WTC11 (cell line): ENCODE results near the gene NUP214.

Experiments
- CREB1 ChIP-seq: sonication (generic); formaldehyde crosslinking; IDR thresholded peaks from 2 replicates; pipeline ENCODE4 v1.8.0; 2023; ENCODE audit warnings: mild to moderate bottlenecking, missing genetic modification reagents
- CREM ChIP-seq: sonication (generic); formaldehyde crosslinking; IDR thresholded peaks from 2 replicates; pipeline ENCODE4 v1.8.1; 2022; ENCODE audit warnings: mild to moderate bottlenecking, missing genetic modification reagents, moderate library complexity
- EMX1 ChIP-seq: fragments of 250-450 bp; sonication (Bioruptor Pico); IDR thresholded peaks from 2 replicates; pipeline ENCODE4 v1.8.0; 2021; ENCODE audit warnings: mild to moderate bottlenecking
- FOXK1 ChIP-seq: sonication (generic); formaldehyde crosslinking; IDR thresholded peaks from 2 replicates; pipeline ENCODE4 v1.8.0; 2022; ENCODE audit warnings: mild to moderate bottlenecking, moderate library complexity, missing genetic modification reagents
- FOXP1 ChIP-seq: sonication (generic); formaldehyde crosslinking; IDR thresholded peaks from 2 replicates; pipeline ENCODE4 v1.8.0; 2022; ENCODE audit warnings: missing genetic modification reagents, mild to moderate bottlenecking, moderate library complexity, borderline replicate concordance
- JUN ChIP-seq: sonication (generic); formaldehyde crosslinking; IDR thresholded peaks from 2 replicates; pipeline ENCODE4 v1.8.0; 2023; ENCODE audit warnings: mild to moderate bottlenecking, missing genetic modification reagents
- KAT7 ChIP-seq: sonication (generic); formaldehyde crosslinking; IDR thresholded peaks from 2 replicates; pipeline ENCODE4 v1.8.1; 2023; ENCODE audit warnings: missing genetic modification reagents, mild to moderate bottlenecking, borderline replicate concordance
- NFYB ChIP-seq: sonication (generic); formaldehyde crosslinking; conservative IDR thresholded peaks from 2 replicates; pipeline ENCODE4 v1.8.0; 2022; ENCODE audit warnings: low read depth, missing genetic modification reagents
- TCF7 ChIP-seq: sonication (generic); formaldehyde crosslinking; IDR thresholded peaks from 2 replicates; pipeline ENCODE4 v1.8.0; 2022; ENCODE audit warnings: mild to moderate bottlenecking, low read depth, missing genetic modification reagents, moderate library complexity
- ZNF263 ChIP-seq: sonication (generic); formaldehyde crosslinking; IDR thresholded peaks from 2 replicates; pipeline ENCODE4 v1.8.1; 2022; ENCODE audit warnings: low read depth, mild to moderate bottlenecking, moderate library complexity, missing genetic modification reagents
- TF ChIP-seq, protein P1 (sequence below): sonication (generic); formaldehyde crosslinking; IDR thresholded peaks from 2 replicates; pipeline ENCODE4 v1.8.1; 2023; ENCODE audit warnings: mild to moderate bottlenecking, missing genetic modification reagents, moderate library complexity
- TF ChIP-seq, protein P2 (sequence below): fragments of 200-600 bp; IDR thresholded peaks from 2 replicates; pipeline ENCODE4 v1.8.0; 2022; ENCODE audit warnings: antibody characterized with exemption
- TF ChIP-seq, protein P3 (sequence below): sonication (generic); formaldehyde crosslinking; IDR thresholded peaks from 2 replicates; pipeline ENCODE4 v1.8.0; 2022; ENCODE audit warnings: mild to moderate bottlenecking, missing genetic modification reagents
- TF ChIP-seq, protein P4 (sequence below): sonication (generic); formaldehyde crosslinking; IDR thresholded peaks from 2 replicates; pipeline ENCODE4 v1.8.0; 2023; ENCODE audit warnings: mild to moderate bottlenecking, missing genetic modification reagents

DNA sequence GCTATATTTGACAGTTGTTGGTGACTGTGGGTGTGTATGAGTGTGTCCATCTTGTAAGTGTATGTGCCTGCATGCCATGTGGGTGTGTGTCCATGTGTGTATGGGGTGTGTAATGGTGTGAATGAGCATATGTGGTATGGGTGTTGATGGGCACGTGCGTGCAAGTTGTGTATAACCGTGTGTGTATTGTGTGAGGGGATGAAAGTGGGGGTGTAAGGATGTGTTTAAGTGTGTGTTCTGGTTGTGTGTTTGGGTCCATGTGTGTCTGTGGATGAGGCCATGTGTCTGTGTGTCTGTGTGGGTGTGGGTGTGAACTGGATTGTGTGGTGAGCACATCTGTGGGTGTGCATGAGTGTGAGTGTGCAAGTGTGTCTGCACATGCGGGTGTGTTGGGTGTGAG, 156.8 kb downstream of the NUP214 start:
- TF ChIP-seq ZNF263 (CRISPR knock-in tag) (no peak), KAT7 (CRISPR knock-in tag) (no peak), TCF7 (CRISPR knock-in tag) (no peak), EMX1 (no peak), CREB1 (CRISPR knock-in tag) (no peak), JUN (CRISPR knock-in tag) (no peak), CREM (CRISPR knock-in tag) (no peak), NFYB (CRISPR knock-in tag) (no peak), FOXK1 (CRISPR knock-in tag) (no peak), FOXP1 (CRISPR knock-in tag) (no peak)
- TF ChIP-seq, protein P1, sequence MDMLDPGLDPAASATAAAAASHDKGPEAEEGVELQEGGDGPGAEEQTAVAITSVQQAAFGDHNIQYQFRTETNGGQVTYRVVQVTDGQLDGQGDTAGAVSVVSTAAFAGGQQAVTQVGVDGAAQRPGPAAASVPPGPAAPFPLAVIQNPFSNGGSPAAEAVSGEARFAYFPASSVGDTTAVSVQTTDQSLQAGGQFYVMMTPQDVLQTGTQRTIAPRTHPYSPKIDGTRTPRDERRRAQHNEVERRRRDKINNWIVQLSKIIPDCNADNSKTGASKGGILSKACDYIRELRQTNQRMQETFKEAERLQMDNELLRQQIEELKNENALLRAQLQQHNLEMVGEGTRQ (CRISPR knock-in tag) = no peak
- TF ChIP-seq, protein P2, sequence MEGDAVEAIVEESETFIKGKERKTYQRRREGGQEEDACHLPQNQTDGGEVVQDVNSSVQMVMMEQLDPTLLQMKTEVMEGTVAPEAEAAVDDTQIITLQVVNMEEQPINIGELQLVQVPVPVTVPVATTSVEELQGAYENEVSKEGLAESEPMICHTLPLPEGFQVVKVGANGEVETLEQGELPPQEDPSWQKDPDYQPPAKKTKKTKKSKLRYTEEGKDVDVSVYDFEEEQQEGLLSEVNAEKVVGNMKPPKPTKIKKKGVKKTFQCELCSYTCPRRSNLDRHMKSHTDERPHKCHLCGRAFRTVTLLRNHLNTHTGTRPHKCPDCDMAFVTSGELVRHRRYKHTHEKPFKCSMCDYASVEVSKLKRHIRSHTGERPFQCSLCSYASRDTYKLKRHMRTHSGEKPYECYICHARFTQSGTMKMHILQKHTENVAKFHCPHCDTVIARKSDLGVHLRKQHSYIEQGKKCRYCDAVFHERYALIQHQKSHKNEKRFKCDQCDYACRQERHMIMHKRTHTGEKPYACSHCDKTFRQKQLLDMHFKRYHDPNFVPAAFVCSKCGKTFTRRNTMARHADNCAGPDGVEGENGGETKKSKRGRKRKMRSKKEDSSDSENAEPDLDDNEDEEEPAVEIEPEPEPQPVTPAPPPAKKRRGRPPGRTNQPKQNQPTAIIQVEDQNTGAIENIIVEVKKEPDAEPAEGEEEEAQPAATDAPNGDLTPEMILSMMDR = no peak
- TF ChIP-seq, protein P3, sequence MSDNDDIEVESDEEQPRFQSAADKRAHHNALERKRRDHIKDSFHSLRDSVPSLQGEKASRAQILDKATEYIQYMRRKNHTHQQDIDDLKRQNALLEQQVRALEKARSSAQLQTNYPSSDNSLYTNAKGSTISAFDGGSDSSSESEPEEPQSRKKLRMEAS (CRISPR knock-in tag) = no peak
- TF ChIP-seq, protein P4, sequence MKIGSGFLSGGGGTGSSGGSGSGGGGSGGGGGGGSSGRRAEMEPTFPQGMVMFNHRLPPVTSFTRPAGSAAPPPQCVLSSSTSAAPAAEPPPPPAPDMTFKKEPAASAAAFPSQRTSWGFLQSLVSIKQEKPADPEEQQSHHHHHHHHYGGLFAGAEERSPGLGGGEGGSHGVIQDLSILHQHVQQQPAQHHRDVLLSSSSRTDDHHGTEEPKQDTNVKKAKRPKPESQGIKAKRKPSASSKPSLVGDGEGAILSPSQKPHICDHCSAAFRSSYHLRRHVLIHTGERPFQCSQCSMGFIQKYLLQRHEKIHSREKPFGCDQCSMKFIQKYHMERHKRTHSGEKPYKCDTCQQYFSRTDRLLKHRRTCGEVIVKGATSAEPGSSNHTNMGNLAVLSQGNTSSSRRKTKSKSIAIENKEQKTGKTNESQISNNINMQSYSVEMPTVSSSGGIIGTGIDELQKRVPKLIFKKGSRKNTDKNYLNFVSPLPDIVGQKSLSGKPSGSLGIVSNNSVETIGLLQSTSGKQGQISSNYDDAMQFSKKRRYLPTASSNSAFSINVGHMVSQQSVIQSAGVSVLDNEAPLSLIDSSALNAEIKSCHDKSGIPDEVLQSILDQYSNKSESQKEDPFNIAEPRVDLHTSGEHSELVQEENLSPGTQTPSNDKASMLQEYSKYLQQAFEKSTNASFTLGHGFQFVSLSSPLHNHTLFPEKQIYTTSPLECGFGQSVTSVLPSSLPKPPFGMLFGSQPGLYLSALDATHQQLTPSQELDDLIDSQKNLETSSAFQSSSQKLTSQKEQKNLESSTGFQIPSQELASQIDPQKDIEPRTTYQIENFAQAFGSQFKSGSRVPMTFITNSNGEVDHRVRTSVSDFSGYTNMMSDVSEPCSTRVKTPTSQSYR (CRISPR knock-in tag) = no peak
